Activated CD4-positive, CD25-positive, alpha-beta regulatory T cell treated with anti-CD3 and anti-CD28 coated beads, Interleukin-2, amount 50 U/mL, for 24 hours (primary cell): ENCODE measurements around the gene ZFPL1.
A peak's percentile ranks its signal among the peaks of the same experiment; 100 is the strongest.

Experiments
- ATAC-seq, 2 donors: fragments of 150-1000 bp; cut with Tn5 transposase; one replicate each; pipeline ENCODE4 v1.10.0; 2021; ENCODE audit warnings: mild to moderate bottlenecking in 1 of 2, moderate library complexity in 1 of 2

Gene ZFPL1

GRCh38 chr11:65083834-65084597 lies at the start of gene ZFPL1, which contains the start of gene CDCA5:
ZFPL1 (plus strand) TSS chr11:65084222; CDS start chr11:65084699, 477 bp downstream.
CDCA5 (minus strand) TSS chr11:65084040; CDS start chr11:65083978, 62 bp downstream.
- ATAC-seq, result peak; percentile 93 to 94

GRCh38 chr11:65034423-65034822 lies 49.6 kb upstream of the ZFPL1 start:
- no peak for ATAC-seq

- no peak for ATAC-seq
Measured at GRCh38 chr11:65035579-65035978, 48.4 kb upstream of the ZFPL1 start.

- no peak for ATAC-seq
Measured at GRCh38 chr11:65036931-65037330, 47.1 kb upstream of the ZFPL1 start.

GRCh38 chr11:65040520-65040846 lies 43.5 kb upstream of the ZFPL1 start:
- no peak for ATAC-seq

GRCh38 chr11:65040847-65041622 lies 43.0 kb upstream of the ZFPL1 start, which contains the start of gene SAC3D1:
SAC3D1 (plus strand) TSS chr11:65041210; CDS start chr11:65041293, 83 bp downstream.
- peak; percentile 93 to 94 for ATAC-seq

GRCh38 chr11:65042891-65043290 lies 41.1 kb upstream of the ZFPL1 start:
- ATAC-seq, result no peak

GRCh38 chr11:65043881-65044501 lies 40.0 kb upstream of the ZFPL1 start:
- no peak for ATAC-seq

GRCh38 chr11:65045061-65045460 lies 39.0 kb upstream of the ZFPL1 start:
- ATAC-seq, result no peak

- ATAC-seq, result no peak
Measured at GRCh38 chr11:65045728-65046127, 38.3 kb upstream of the ZFPL1 start.

GRCh38 chr11:65047581-65048422 lies 36.2 kb upstream of the ZFPL1 start:
- ATAC-seq, result peak; percentile 72 to 77

- no peak for ATAC-seq
Measured at GRCh38 chr11:65051398-65051858, 32.6 kb upstream of the ZFPL1 start.

- ATAC-seq, result peak in 1 of 2 donors; percentile 44
Measured at GRCh38 chr11:65053827-65054508, 30.1 kb upstream of the ZFPL1 start.

GRCh38 chr11:65055538-65055937 lies 28.5 kb upstream of the ZFPL1 start:
- no peak for ATAC-seq

- no peak for ATAC-seq
Measured at GRCh38 chr11:65056999-65057398, 27.0 kb upstream of the ZFPL1 start.

GRCh38 chr11:65057526-65057925 lies 26.5 kb upstream of the ZFPL1 start:
- ATAC-seq, result no peak

GRCh38 chr11:65058012-65058411 lies 26.0 kb upstream of the ZFPL1 start:
- ATAC-seq, result no peak

GRCh38 chr11:65058419-65059054 lies 25.5 kb upstream of the ZFPL1 start, which contains the start of gene NAALADL1:
NAALADL1 (minus strand) TSS chr11:65058553; CDS start chr11:65058521, 32 bp downstream.
- no peak for ATAC-seq

GRCh38 chr11:65059523-65059922 lies 24.5 kb upstream of the ZFPL1 start:
- ATAC-seq, result no peak

GRCh38 chr11:65059959-65060824 lies 23.8 kb upstream of the ZFPL1 start:
- ATAC-seq, result no peak
